ENCODE data around the gene VHLL.
"Not testable (repeated sequence)": the region's sequence is repeated elsewhere in the genome, so short reads cannot be mapped to it uniquely, and the experiment has no call there.

Gene VHLL

DNA sequence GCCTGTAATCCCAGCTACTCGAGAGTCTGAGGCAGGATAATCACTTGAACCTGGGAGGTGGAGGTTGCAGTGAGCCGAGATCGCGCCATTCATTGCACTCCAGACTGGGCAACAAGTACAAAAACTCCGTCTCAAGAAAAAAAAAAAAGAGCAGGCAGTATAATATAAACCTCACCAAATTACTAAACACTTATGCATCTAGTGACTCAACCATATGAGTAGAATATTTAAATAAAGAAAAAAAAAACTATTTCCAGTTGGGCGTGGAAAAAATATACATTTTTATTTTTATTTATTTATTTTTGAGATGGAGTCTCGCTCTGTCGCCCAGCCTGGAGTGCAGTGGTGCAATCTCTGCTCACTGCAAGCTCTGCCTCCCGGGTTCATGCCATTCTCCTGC, 24.1 kb upstream of the VHLL start:
- H3K36me3 ChIP-seq (ENCODE audit: control insufficient read depth in 1 of 2, insufficient read depth in 2 of 2, low read length in 2 of 2) = peaks cover 40 to 65% of the 10 kb centered on the region in 2 donors
- not testable (repeated sequence) for H3K4me1 ChIP-seq (ENCODE audit: control insufficient read depth in 1 of 2, insufficient read depth in 2 of 2, low read length in 2 of 2); H3K27ac ChIP-seq (ENCODE audit: low read length); H3K27me3 ChIP-seq (ENCODE audit: low read depth, low read length); H3K9me3 ChIP-seq (ENCODE audit: control insufficient read depth in 1 of 2, low read length in 2 of 2); H3K4me3 ChIP-seq (ENCODE audit: low read depth in 1 of 2, low read length in 2 of 2)

- no peak overlapping the region for H3K27ac ChIP-seq (ENCODE audit: low read length)
- H3K4me3 ChIP-seq (ENCODE audit: low read depth in 1 of 2, low read length in 2 of 2) = no peak overlapping the region
- no peaks in the 10 kb centered on the region for H3K27me3 ChIP-seq (ENCODE audit: low read depth, low read length)
- H3K4me1 ChIP-seq (ENCODE audit: control insufficient read depth in 1 of 2, insufficient read depth in 2 of 2, low read length in 2 of 2) = no peaks in the 10 kb centered on the region
- H3K9me3 ChIP-seq (ENCODE audit: control insufficient read depth in 1 of 2, low read length in 2 of 2) = no peaks in the 10 kb centered on the region
- H3K36me3 ChIP-seq (ENCODE audit: control insufficient read depth in 1 of 2, insufficient read depth in 2 of 2, low read length in 2 of 2) = peaks cover 52 to 85% of the 10 kb centered on the region in 2 donors
Measured at GRCh38 chr1:156320560-156320959, 21.5 kb upstream of the VHLL start.

DNA sequence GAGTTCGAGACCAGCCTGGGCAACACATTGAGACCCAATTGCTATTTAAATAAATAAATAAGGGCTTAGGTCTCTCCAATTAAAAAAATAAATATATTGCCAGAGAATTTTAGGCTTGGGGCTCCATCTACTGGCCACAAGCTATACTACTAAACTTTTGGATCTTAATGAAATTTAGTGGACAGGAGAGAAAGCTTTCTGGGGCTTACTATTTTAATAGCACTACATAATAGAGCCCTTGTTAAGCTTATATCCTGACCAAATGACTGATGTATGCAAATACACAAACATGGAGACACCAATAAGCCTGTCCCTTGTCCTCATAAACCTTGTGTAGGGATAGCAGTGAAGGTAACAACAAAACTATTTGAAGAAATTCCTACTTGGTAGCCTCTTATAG, 20.6 kb upstream of the VHLL start:
- no peak overlapping the region for H3K27ac ChIP-seq (ENCODE audit: low read length)
- no peaks in the 10 kb centered on the region for H3K9me3 ChIP-seq (ENCODE audit: control insufficient read depth in 1 of 2, low read length in 2 of 2)
- H3K4me3 ChIP-seq (ENCODE audit: low read depth in 1 of 2, low read length in 2 of 2) = no peak overlapping the region
- H3K27me3 ChIP-seq (ENCODE audit: low read depth, low read length) = no peaks in the 10 kb centered on the region
- peaks cover 50 to 88% of the 10 kb centered on the region in 2 donors for H3K36me3 ChIP-seq (ENCODE audit: control insufficient read depth in 1 of 2, insufficient read depth in 2 of 2, low read length in 2 of 2)
- no peaks in the 10 kb centered on the region for H3K4me1 ChIP-seq (ENCODE audit: control insufficient read depth in 1 of 2, insufficient read depth in 2 of 2, low read length in 2 of 2)

- no peaks in the 10 kb centered on the region for H3K4me1 ChIP-seq (ENCODE audit: control insufficient read depth in 1 of 2, insufficient read depth in 2 of 2, low read length in 2 of 2)
- no peak overlapping the region for H3K27ac ChIP-seq (ENCODE audit: low read length)
- no peaks in the 10 kb centered on the region for H3K27me3 ChIP-seq (ENCODE audit: low read depth, low read length)
- H3K9me3 ChIP-seq (ENCODE audit: control insufficient read depth in 1 of 2, low read length in 2 of 2) = no peaks in the 10 kb centered on the region
- H3K36me3 ChIP-seq (ENCODE audit: control insufficient read depth in 1 of 2, insufficient read depth in 2 of 2, low read length in 2 of 2) = peaks cover 47 to 95% of the 10 kb centered on the region in 2 donors
- no peak overlapping the region for H3K4me3 ChIP-seq (ENCODE audit: low read depth in 1 of 2, low read length in 2 of 2)
Measured at GRCh38 chr1:156316909-156317308, 17.8 kb upstream of the VHLL start.

- H3K9me3 ChIP-seq (ENCODE audit: control insufficient read depth in 1 of 2, low read length in 2 of 2) = no peaks in the 10 kb centered on the region
- H3K4me1 ChIP-seq (ENCODE audit: control insufficient read depth in 1 of 2, insufficient read depth in 2 of 2, low read length in 2 of 2) = no peaks in the 10 kb centered on the region
- no peak overlapping the region for H3K4me3 ChIP-seq (ENCODE audit: low read depth in 1 of 2, low read length in 2 of 2)
- H3K27ac ChIP-seq (ENCODE audit: low read length) = no peak overlapping the region
- H3K27me3 ChIP-seq (ENCODE audit: low read depth, low read length) = no peaks in the 10 kb centered on the region
- H3K36me3 ChIP-seq (ENCODE audit: control insufficient read depth in 1 of 2, insufficient read depth in 2 of 2, low read length in 2 of 2) = peaks cover 44 to 86% of the 10 kb centered on the region in 2 donors
Measured at GRCh38 chr1:156310962-156311361, 11.9 kb upstream of the VHLL start.

GRCh38 chr1:156308078-156308477, 9.0 kb upstream of the VHLL start:
- Histone ChIP-seq H3K36me3 (ENCODE audit: control insufficient read depth in 1 of 2, insufficient read depth in 2 of 2, low read length in 2 of 2) (peaks cover 34 to 66% of the 10 kb centered on the region in 2 donors), H3K27ac (ENCODE audit: low read length) (no peak overlapping the region), H3K27me3 (ENCODE audit: low read depth, low read length) (no peaks in the 10 kb centered on the region)

DNA sequence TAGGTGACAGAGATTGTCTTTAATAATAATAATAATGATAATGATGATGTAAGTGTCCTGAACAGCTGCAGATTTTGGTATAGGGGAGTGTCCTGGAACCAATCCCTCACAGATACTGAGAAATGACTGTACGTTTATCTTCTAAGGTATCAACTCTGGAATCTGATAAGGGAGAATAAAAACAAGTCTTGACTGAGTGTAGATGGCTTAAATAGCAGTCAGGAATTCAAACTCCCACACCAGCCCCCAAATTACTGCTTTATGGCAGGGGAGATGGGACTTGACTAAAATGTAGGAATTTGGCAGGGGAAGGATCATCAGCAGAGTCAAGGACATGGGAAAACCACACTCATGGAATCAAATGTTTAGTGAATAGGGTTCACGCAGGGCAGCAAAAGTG, 6.1 kb upstream of the VHLL start:
- Histone ChIP-seq H3K36me3 (ENCODE audit: control insufficient read depth in 1 of 2, insufficient read depth in 2 of 2, low read length in 2 of 2) (peaks cover 22 to 39% of the 10 kb centered on the region in 2 donors), H3K4me1 (ENCODE audit: control insufficient read depth in 1 of 2, insufficient read depth in 2 of 2, low read length in 2 of 2) (no peaks in the 10 kb centered on the region), H3K27ac (ENCODE audit: low read length) (no peak overlapping the region), H3K27me3 (ENCODE audit: low read depth, low read length) (no peaks in the 10 kb centered on the region), H3K9me3 (ENCODE audit: control insufficient read depth in 1 of 2, low read length in 2 of 2) (no peaks in the 10 kb centered on the region), H3K4me3 (ENCODE audit: low read depth in 1 of 2, low read length in 2 of 2) (no peak overlapping the region)

More at GRCh38 chr1:156308078-156308477, 9.0 kb upstream of the VHLL start:
- Histone ChIP-seq H3K9me3 (ENCODE audit: control insufficient read depth in 1 of 2, low read length in 2 of 2) (no peaks in the 10 kb centered on the region), H3K4me3 (ENCODE audit: low read depth in 1 of 2, low read length in 2 of 2) (no peak overlapping the region), H3K4me1 (ENCODE audit: control insufficient read depth in 1 of 2, insufficient read depth in 2 of 2, low read length in 2 of 2) (no peaks in the 10 kb centered on the region)

DNA sequence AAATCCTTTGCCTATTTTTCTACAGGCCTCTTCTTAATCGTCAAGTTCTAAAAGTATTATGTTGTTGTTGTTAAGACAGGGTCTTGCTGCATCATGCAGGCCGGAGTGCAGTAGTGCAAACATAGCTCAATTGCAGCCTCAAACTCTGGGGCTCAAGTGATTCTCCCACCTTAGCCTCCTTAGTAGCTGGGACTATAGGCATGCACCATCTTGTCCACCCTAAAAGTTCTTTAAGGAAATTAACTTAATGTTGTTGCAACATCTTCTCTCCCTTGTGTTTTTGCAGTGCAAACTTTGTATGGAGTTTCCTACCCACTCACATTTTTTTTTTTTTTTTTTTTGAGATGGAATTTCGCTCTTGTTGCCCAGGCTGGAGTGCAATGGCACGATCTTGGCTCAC, 4.1 kb upstream of the VHLL start:
- no peak overlapping the region for H3K4me3 ChIP-seq (ENCODE audit: low read depth in 1 of 2, low read length in 2 of 2)
- peaks cover 7 to 19% of the 10 kb centered on the region in 2 donors for H3K36me3 ChIP-seq (ENCODE audit: control insufficient read depth in 1 of 2, insufficient read depth in 2 of 2, low read length in 2 of 2)
- no peaks in the 10 kb centered on the region for H3K27me3 ChIP-seq (ENCODE audit: low read depth, low read length)
- no peaks in the 10 kb centered on the region for H3K9me3 ChIP-seq (ENCODE audit: control insufficient read depth in 1 of 2, low read length in 2 of 2)
- H3K4me1 ChIP-seq (ENCODE audit: control insufficient read depth in 1 of 2, insufficient read depth in 2 of 2, low read length in 2 of 2) = no peaks in the 10 kb centered on the region
- no peak overlapping the region for H3K27ac ChIP-seq (ENCODE audit: low read length)

- peaks cover 6 to 14% of the 10 kb centered on the region in 2 donors for H3K4me1 ChIP-seq (ENCODE audit: control insufficient read depth in 1 of 2, insufficient read depth in 2 of 2, low read length in 2 of 2)
- H3K9me3 ChIP-seq (ENCODE audit: control insufficient read depth in 1 of 2, low read length in 2 of 2) = no peaks in the 10 kb centered on the region
- peaks cover 0 to 7% of the 10 kb centered on the region in 2 donors for H3K36me3 ChIP-seq (ENCODE audit: control insufficient read depth in 1 of 2, insufficient read depth in 2 of 2, low read length in 2 of 2)
- H3K4me3 ChIP-seq (ENCODE audit: low read depth in 1 of 2, low read length in 2 of 2) = peak within 1 kb of the TSS; percentile 90 to 96
- H3K27ac ChIP-seq (ENCODE audit: low read length) = peak within 1 kb of the TSS; percentile 49
- no peaks in the 10 kb centered on the region for H3K27me3 ChIP-seq (ENCODE audit: low read depth, low read length)
Measured at GRCh38 chr1:156295391-156295947, 3.6 kb downstream of the VHLL start, which contains the start of gene GLMP. TSS of gene GLMP (minus strand) at chr1:156295679. CDS start at chr1:156295645, 34 bp downstream.

- Histone ChIP-seq H3K27me3 (ENCODE audit: low read depth, low read length) (no peaks in the 10 kb centered on the region), H3K4me1 (ENCODE audit: control insufficient read depth in 1 of 2, insufficient read depth in 2 of 2, low read length in 2 of 2) (peaks cover 6 to 14% of the 10 kb centered on the region in 2 donors), H3K9me3 (ENCODE audit: control insufficient read depth in 1 of 2, low read length in 2 of 2) (no peaks in the 10 kb centered on the region), H3K4me3 (ENCODE audit: low read depth in 1 of 2, low read length in 2 of 2) (no peak overlapping the region), H3K27ac (ENCODE audit: low read length) (no peak overlapping the region), H3K36me3 (ENCODE audit: control insufficient read depth in 1 of 2, insufficient read depth in 2 of 2, low read length in 2 of 2) (peaks cover 2 to 7% of the 10 kb centered on the region in 2 donors)
Measured at GRCh38 chr1:156293895-156294294, 5.2 kb downstream of the VHLL start.

DNA sequence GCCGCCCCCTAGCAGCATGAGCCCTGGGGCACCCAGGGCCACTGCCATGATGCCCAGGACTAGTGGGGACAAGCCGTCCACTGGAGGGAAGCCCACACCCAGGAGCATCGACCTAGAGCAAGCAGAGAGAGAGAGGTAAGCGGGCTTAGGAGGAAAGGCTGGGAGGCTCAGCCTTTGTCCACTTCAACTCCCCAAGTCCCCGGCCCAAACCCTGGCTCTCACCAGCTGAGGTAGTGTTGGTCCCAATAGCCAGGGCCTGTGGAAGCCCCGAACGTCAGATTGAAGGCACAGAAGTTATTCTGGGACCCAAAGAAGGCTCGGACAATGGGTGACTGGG, 6.0 kb downstream of the VHLL start:
- H3K4me1 ChIP-seq (ENCODE audit: control insufficient read depth in 1 of 2, insufficient read depth in 2 of 2, low read length in 2 of 2) = peaks cover 6 to 14% of the 10 kb centered on the region in 2 donors
- H3K9me3 ChIP-seq (ENCODE audit: control insufficient read depth in 1 of 2, low read length in 2 of 2) = no peaks in the 10 kb centered on the region
- no peaks in the 10 kb centered on the region for H3K27me3 ChIP-seq (ENCODE audit: low read depth, low read length)
- no peak overlapping the region for H3K4me3 ChIP-seq (ENCODE audit: low read depth in 1 of 2, low read length in 2 of 2)
- peaks cover 7 to 8% of the 10 kb centered on the region in 2 donors for H3K36me3 ChIP-seq (ENCODE audit: control insufficient read depth in 1 of 2, insufficient read depth in 2 of 2, low read length in 2 of 2)
- H3K27ac ChIP-seq (ENCODE audit: low read length) = no peak overlapping the region
